KOPT-K1 (cell line): Measurements from ENCODE around the gene TIAM2.
"Not testable (repeated sequence)": the region's sequence is repeated elsewhere in the genome, so short reads cannot be mapped to it uniquely, and the experiment has no call there.

Experiments used
- H3K27ac ChIP-seq: fragments of 200-600 bp; sonication (generic); 2 replicates; pipeline ENCODE4 v1.5.1; 2016; ENCODE audit warnings: antibody characterized with exemption, mild to moderate bottlenecking, low read depth, low read length; ENCODE audit not compliant: poor library complexity, severe bottlenecking
- H3K36me3 ChIP-seq: fragments of 200-600 bp; sonication (generic); 2 replicates; pipeline ENCODE4 v1.5.1; 2017; ENCODE audit warnings: antibody characterized with exemption, mild to moderate bottlenecking, low read length, moderate library complexity; ENCODE audit not compliant: insufficient read depth
- H3K9me3 ChIP-seq: fragments of 200-600 bp; sonication (generic); 2 replicates; pipeline ENCODE4 v1.5.1; 2017; ENCODE audit warnings: antibody characterized with exemption, low read length, mild to moderate bottlenecking; ENCODE audit not compliant: insufficient read depth, poor library complexity, severe bottlenecking

Gene TIAM2

GRCh38 chr6:154995254-154996015 lies at the start of gene TIAM2:
TIAM2 (plus strand) TSS chr6:154995315; CDS start chr6:155129224, 133,909 bp downstream.
- no peaks in the 10 kb centered on the region for H3K36me3 ChIP-seq
- peak within 1 kb of the TSS; percentile 53 for H3K27ac ChIP-seq
- no peaks in the 10 kb centered on the region for H3K9me3 ChIP-seq

- Histone ChIP-seq H3K9me3 (no peaks in the 10 kb centered on the region), H3K36me3 (no peaks in the 10 kb centered on the region), H3K27ac (peak overlapping the region; percentile 91)
These were observed 44.2 kb upstream of the TIAM2 start for GRCh38 chr6:154950979-154951344.

- Histone ChIP-seq H3K9me3 (no peaks in the 10 kb centered on the region), H3K27ac (peak overlapping the region; percentile 91), H3K36me3 (no peaks in the 10 kb centered on the region)
These were observed 43.5 kb upstream of the TIAM2 start for GRCh38 chr6:154951345-154952200.

GRCh38 chr6:154953644-154954043 lies 41.5 kb upstream of the TIAM2 start:
- peak overlapping the region; percentile 91 for H3K27ac ChIP-seq
- no peaks in the 10 kb centered on the region for H3K36me3 ChIP-seq
- H3K9me3 ChIP-seq: no peaks in the 10 kb centered on the region

GRCh38 chr6:154954347-154954746 lies 40.8 kb upstream of the TIAM2 start:
- peak overlapping the region; percentile 28 for H3K27ac ChIP-seq
- H3K36me3 ChIP-seq: no peaks in the 10 kb centered on the region
- no peaks in the 10 kb centered on the region for H3K9me3 ChIP-seq

DNA sequence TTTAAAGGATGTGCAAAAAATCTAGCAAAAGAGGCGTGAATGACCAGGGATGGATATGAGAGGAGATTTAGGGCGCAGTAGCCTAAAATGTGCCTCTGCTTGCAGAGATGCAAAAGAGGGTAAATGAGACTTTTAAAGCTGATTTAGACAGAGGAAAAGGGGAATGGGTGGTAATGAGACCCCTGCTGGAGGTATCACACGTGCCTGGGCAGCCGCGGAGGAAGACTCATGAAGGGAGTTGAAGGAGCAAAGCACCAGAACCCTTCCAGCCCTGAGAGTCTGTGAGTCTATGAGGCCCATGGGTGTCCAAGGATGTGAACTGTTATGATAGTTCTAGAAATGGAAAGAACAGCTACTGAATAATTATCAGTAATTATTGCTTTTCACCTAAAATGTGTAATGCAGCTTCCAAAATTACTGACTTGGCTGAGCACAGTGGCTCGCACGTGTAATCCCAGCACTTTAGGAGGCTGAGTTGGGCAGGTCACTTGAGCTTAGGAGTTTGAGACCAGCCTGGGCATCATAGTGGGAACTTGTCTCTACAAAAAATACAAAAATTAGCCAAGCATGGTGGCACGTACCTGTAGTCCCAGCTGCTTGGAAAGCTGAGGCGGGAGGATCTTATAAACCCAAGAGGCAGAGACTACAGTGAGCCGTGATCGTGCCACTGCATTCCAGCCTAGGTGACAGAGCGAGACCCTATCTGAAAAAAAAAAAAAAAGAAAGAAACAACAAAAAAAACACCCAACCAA lies 38.2 kb upstream of the TIAM2 start:
- Histone ChIP-seq H3K9me3 (no peaks in the 10 kb centered on the region), H3K27ac (no peak overlapping the region), H3K36me3 (no peaks in the 10 kb centered on the region)

DNA sequence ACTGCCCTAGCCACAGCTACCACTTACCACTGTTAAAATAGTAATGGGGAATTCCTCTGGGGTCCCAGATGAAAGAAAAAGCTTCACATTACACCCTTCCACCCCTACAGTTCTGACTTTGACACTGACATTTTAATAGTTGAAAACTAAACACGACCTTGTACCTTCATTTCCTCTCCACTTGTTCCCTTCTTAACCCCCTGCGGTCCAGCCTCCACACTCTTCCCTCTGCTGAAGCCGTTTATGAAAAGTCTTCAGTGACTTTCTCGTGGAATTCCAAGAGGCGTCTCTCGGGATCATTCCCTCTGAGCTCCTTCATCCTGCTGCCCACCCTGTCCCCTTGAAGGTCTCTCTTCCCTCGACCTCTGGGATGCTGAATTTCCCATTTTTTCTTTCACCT lies 36.6 kb upstream of the TIAM2 start:
- no peak overlapping the region for H3K27ac ChIP-seq
- H3K9me3 ChIP-seq: no peaks in the 10 kb centered on the region
- H3K36me3 ChIP-seq: no peaks in the 10 kb centered on the region

GRCh38 chr6:154960299-154960843 lies 34.7 kb upstream of the TIAM2 start:
- no peak overlapping the region for H3K27ac ChIP-seq

GRCh38 chr6:154960854-154961530 lies 34.1 kb upstream of the TIAM2 start:
- Histone ChIP-seq H3K9me3 (no peaks in the 10 kb centered on the region), H3K27ac (no peak overlapping the region), H3K36me3 (no peaks in the 10 kb centered on the region)

More at GRCh38 chr6:154960299-154960843, 34.7 kb upstream of the TIAM2 start:
- Histone ChIP-seq H3K9me3 (no peaks in the 10 kb centered on the region), H3K36me3 (no peaks in the 10 kb centered on the region)

DNA sequence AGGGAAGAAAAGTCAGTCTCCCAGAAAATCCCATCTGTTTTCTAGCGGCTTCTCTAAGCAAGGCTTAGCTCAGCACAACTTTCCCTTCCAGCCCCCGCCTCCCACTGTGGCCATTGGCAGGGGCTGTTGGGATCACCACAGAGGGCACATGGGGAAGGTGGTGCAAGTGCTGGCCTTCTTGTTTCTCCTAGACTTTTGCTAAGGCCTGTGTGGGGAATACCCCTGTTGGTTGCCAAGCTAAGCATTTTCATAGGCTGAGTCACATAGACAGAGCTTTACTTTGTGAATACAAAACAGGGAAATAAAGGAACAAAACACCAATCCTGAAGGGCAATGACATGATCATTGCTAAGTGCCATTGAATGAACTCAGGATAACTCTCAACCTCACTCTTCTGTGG lies 32.4 kb upstream of the TIAM2 start:
- no peaks in the 10 kb centered on the region for H3K9me3 ChIP-seq
- no peak overlapping the region for H3K27ac ChIP-seq
- H3K36me3 ChIP-seq: no peaks in the 10 kb centered on the region

DNA sequence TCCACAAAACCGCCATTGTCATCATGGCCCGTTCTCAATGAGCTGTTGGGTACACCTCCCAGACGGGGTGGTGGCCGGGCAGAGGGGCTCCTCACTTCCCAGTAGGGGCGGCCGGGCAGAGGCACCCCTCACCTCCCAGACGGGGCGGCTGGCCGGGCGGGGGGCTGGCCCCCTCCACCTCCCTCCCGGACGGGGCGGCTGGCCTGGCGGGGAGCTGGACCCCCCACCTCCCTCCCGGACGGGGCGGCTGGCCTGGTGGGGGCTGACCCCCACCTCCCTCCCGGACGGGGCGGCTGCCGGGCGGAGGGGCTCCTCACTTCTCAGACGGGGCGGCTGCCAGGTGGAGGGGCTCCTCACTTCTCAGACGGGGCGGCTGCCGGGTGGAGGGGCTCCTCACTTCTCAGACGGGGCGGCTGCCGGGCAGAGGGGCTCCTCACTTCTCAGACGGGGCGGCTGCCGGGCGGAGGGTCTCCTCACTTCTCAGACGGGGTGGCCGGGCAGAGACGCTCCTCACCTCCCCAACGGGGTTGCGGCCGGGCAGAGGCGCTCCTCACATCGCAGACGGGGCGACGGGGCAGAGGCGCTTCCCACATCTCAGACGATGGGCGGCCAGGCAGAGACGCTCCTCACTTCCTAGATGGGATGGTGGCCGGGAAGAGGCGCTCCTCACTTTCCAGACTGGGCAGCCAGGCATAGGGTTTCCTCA lies 28.9 kb upstream of the TIAM2 start:
- not testable (repeated sequence) for H3K9me3 ChIP-seq, H3K36me3 ChIP-seq, H3K27ac ChIP-seq

- H3K36me3 ChIP-seq: no peaks in the 10 kb centered on the region
- no peak overlapping the region for H3K27ac ChIP-seq
- H3K9me3 ChIP-seq: no peaks in the 10 kb centered on the region
These were observed 25.3 kb upstream of the TIAM2 start for GRCh38 chr6:154969796-154970195.

DNA sequence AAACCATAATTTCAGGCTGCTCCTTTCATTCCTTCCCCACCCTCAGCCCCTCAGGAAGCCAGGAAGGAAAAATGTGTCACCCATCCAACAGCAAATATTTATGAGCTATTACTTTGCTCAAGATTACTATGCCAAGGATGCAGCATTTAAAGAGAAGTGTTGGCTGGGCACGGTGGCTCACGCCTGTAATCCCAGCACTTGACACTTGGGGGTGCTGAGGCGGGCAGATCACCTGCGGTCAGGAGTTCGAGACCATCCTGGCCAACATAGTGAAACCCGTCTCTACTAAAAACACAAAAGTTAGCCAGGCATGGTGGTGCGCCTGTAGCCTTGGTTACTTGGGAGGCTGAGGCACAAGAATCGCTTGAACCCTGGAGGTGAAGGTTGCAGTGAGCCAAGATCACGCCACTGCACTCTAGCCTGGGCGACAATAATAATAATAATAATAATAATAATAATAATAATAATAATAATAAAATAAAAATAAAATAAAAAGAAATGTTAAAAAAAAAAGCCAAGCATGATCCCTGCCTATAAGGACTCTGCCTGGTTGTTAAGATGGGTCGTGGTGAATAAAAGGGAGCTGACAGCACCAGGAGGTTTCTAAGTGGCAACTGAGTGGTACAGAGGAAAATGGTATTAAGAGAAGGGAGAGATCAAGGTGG lies 20.5 kb upstream of the TIAM2 start:
- no peaks in the 10 kb centered on the region for H3K36me3 ChIP-seq
- H3K27ac ChIP-seq: no peak overlapping the region
- H3K9me3 ChIP-seq: no peaks in the 10 kb centered on the region
